Melanocyte of skin (primary cell): ENCODE results near the gene STOML1. TPM values are rescaled to one million over a fixed set of nuclear protein-coding genes. Genes with fewer than 3 reads are reported as not detected.

Experiments used
- total RNA-seq, 2 donors: library from RNA; depleted of rRNA; stranded (reverse); fragments of >200 nt; gene quantifications; 2 replicates each; pipeline ENCODE4 v1.2.3, GENCODE V29; 2012

The STOML1 gene, protein sequence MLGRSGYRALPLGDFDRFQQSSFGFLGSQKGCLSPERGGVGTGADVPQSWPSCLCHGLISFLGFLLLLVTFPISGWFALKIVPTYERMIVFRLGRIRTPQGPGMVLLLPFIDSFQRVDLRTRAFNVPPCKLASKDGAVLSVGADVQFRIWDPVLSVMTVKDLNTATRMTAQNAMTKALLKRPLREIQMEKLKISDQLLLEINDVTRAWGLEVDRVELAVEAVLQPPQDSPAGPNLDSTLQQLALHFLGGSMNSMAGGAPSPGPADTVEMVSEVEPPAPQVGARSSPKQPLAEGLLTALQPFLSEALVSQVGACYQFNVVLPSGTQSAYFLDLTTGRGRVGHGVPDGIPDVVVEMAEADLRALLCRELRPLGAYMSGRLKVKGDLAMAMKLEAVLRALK
- 10 to 100 TPM; 11.3 to 16.5 TPM for total RNA-seq

DNA sequence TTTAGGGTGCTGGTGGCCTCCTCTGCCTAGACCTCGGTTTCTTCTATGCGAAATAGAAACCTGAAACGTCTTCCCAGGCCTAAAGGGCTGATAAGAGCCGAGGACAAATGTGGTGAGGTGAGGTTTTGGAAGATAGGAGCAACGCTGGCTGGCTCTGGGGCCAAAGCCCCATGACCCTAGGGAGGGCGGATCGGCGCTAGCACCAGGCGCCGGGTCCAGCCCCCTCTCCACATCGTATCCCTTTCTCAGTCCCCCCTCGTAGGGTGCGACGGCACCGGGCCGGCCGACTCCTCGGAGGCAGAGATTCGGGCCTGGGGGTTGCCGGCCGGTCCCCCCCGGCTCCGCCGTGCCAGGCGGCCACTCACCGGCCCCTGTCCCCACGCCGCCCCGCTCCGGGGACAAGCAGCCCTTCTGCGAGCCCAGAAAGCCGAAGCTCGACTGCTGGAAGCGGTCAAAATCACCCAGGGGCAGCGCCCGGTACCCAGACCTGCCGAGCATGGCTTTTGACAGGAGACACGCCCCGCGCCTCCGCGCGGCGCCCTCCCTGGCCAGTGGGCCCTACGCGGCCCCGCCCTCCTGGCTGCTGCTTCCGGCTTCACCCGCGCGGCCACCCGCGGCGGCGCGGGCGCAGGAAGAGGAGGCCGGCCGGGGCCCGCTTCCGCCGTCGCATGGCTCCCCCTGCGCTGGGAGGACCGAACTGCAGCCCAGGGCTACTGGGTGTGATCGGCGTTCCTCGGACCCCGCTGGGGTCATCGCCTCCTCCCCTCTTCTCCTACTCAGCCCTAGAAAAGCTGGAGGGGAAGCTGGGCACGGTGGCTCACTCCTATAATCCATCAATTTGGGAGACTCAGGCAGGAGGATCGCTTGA, at the start of gene STOML1:
Gene STOML1 (minus strand): TSS at position 570 of the 868 bp plus-strand sequence. CDS start 72 bp downstream, at position 498.

DNA sequence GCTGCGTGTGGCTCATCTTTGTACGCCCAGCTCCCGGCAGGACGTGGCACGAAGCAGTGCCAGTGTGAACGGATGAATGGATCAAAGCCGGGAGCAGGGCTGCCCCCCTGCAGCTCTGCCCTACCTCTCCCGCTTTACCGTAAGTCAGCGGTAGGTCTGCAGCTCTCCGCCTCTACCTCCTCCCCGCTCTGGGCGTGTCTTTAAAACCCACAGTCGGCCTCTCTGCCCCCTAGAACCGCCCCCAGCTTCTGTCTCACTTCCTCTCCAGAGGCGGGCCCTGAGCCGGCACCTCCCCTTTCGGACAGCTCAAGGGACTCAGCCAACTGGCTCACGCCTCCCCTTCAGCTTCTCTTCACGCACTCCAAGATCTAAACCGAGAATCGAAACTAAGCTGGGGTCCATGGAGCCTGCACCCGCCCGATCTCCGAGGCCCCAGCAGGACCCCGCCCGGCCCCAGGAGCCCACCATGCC, 2.4 kb upstream of the STOML1 start, which contains the start of gene PML:
Gene PML (plus strand): TSS at position 304 of the 471 bp plus-strand sequence. CDS start 97 bp downstream, at position 401.

Other genes starting within 250 kb of the STOML1 start
- gene INSYN1, start 238.9 kb downstream of the STOML1 start, total RNA-seq: 10 to 100 TPM in 1 of 2 donors, 1 to 10 TPM in 1; 4.0 to 22.4 TPM
- gene TBC1D21, start 118.7 kb downstream of the STOML1 start, total RNA-seq: not detected
- gene LOXL1, start 65.8 kb downstream of the STOML1 start, total RNA-seq: 1 to 10 TPM; 1.7 to 4.5 TPM
- 100 to 1,000 TPM in 1 of 2 donors, 10 to 100 TPM in 1; 84.7 to 126 TPM for gene PML, start 2.4 kb upstream of the STOML1 start, total RNA-seq
- under 1 TPM; under 0.01 to 0.67 TPM for gene GOLGA6A, start 90.3 kb upstream of the STOML1 start, total RNA-seq
- gene ISLR2, start 138.3 kb upstream of the STOML1 start, total RNA-seq: under 1 TPM in 1 of 2 donors, not detected in 1; under 0.01 TPM
- not detected for gene ISLR, start 181.4 kb upstream of the STOML1 start, total RNA-seq
- gene STRA6, start 210.5 kb upstream of the STOML1 start, total RNA-seq: not detected
- gene CCDC33, start 244.0 kb upstream of the STOML1 start, total RNA-seq: not detected